ENCODE data around the gene OSBPL6. TPM values are rescaled to one million over a fixed set of nuclear protein-coding genes. Genes with fewer than 3 reads are reported as not detected.

The OSBPL6 gene
- total and polyA plus RNA-seq, 3 donors from 2014 or later: 1.7 to 3.8 (median 2.6) TPM

GRCh38 chr2:178238154-178238521, 43.8 kb downstream of the OSBPL6 start:
- H3K27ac ChIP-seq: no peak overlapping the region
- DNase-seq: no peak
- H3K4me1 ChIP-seq: peaks cover 5% of the 10 kb centered on the region
- H3K36me3 ChIP-seq (ENCODE audit: low read depth, missing control alignments): no peaks in the 10 kb centered on the region
- intact Hi-C loops (cut with DNase I; ENCODE audit: low total_unique reads): no loop called here
- no peaks in the 10 kb centered on the region for H3K9me3 ChIP-seq
- H3K27me3 ChIP-seq: no peaks in the 10 kb centered on the region
- WGBS, 2 donors: 95 to 99% methylated on average over 4 of the region's 4 CpGs
- no peak overlapping the region for H3K4me3 ChIP-seq
- TF ChIP-seq POLR2A (IDR thresholded peaks at IDR 0.05) (no peak), CTCF (IDR thresholded peaks at IDR 0.05) (no peak)

GRCh38 chr2:178238750-178239149, 44.4 kb downstream of the OSBPL6 start:
- WGBS, 2 donors: 92% methylated on average over 2 of the region's 2 CpGs
- Histone ChIP-seq H3K27ac (no peak overlapping the region), H3K27me3 (no peaks in the 10 kb centered on the region), H3K9me3 (no peaks in the 10 kb centered on the region), H3K4me3 (no peak overlapping the region), H3K4me1 (peaks cover 5% of the 10 kb centered on the region), H3K36me3 (ENCODE audit: low read depth, missing control alignments) (no peaks in the 10 kb centered on the region)
- TF ChIP-seq POLR2A (IDR thresholded peaks at IDR 0.05) (no peak), CTCF (IDR thresholded peaks at IDR 0.05) (no peak)
- intact Hi-C loops (cut with DNase I; ENCODE audit: low total_unique reads): no loop called here
- no peak for DNase-seq

DNA sequence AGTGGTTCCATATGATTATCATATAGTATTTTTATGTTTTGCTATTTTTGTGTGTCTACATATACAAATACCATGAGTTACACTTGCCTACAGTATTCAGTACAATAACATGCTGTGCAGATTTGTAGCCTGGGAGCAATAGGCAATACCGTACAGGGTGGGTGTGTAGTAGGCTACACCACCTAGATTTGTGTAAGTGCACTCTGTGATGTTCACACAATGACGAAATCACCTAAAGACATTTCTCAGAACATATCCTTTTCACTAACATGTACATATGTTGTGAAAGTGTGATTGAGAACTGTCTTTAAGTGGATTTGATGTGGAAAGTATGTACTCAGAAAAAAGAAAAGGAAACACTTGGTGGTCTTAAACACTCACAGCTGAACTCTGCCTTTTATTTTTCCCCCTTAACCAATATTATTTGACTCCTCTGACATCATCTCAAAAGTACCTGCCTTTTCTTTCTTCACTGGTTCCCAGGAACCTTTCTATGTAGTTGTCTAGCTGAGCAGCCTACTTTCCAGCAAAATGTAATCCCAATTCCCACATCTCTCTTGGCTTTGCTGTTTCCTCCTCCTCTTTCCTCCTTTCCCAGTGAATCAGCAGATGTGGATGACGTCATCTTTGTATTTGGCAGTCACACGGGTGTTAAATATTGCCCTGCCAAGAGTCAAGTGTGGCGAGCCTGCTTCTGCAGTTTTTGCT, 47.7 kb downstream of the OSBPL6 start:
- TF ChIP-seq CTCF (IDR thresholded peaks at IDR 0.05): no peak
- TF ChIP-seq POLR2A (IDR thresholded peaks at IDR 0.05): no peak
- peak; percentile 56 for DNase-seq
- Histone ChIP-seq H3K27ac (no peak overlapping the region), H3K4me1 (peaks cover 5% of the 10 kb centered on the region), H3K4me3 (no peak overlapping the region), H3K9me3 (no peaks in the 10 kb centered on the region), H3K36me3 (ENCODE audit: low read depth, missing control alignments) (no peaks in the 10 kb centered on the region), H3K27me3 (no peaks in the 10 kb centered on the region)
- WGBS, 2 donors: 54 to 58% methylated on average over 5 of the region's 5 CpGs
- intact Hi-C loops (cut with DNase I; ENCODE audit: low total_unique reads): no loop called here

DNA sequence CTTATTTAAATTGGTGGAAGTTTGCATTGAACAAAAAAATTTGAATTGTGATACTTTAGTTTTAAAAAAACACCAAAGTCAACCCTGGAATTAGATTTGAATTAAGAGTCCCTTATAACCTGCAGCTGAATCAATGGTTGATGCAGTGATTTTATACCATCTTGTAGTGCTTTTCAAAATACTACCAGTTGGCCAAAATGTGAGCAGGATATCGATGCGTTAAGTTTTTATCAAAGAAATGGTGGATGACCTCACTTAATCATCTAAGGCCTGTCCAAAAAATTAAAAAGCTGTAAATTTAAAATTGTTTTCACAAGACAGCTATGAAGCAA, 48.2 kb downstream of the OSBPL6 start:
- TF ChIP-seq CTCF (IDR thresholded peaks at IDR 0.05) (no peak), POLR2A (IDR thresholded peaks at IDR 0.05) (no peak)
- no peak overlapping the region for H3K27ac ChIP-seq
- H3K4me3 ChIP-seq: no peak overlapping the region
- H3K27me3 ChIP-seq: no peaks in the 10 kb centered on the region
- DNase-seq: no peak
- intact Hi-C loops (cut with DNase I; ENCODE audit: low total_unique reads): no loop called here
- no peaks in the 10 kb centered on the region for H3K36me3 ChIP-seq (ENCODE audit: low read depth, missing control alignments)
- H3K9me3 ChIP-seq: no peaks in the 10 kb centered on the region
- peaks cover 5% of the 10 kb centered on the region for H3K4me1 ChIP-seq
- 57% methylated on average over 2 of the region's 2 CpGs for WGBS, 2 donors

- WGBS, 2 donors: 97 to 100% methylated on average over 1 of the region's 1 CpG
- Histone ChIP-seq H3K36me3 (ENCODE audit: low read depth, missing control alignments) (no peaks in the 10 kb centered on the region), H3K9me3 (no peaks in the 10 kb centered on the region), H3K27ac (no peak overlapping the region), H3K4me3 (no peak overlapping the region), H3K27me3 (no peaks in the 10 kb centered on the region), H3K4me1 (peaks cover 5% of the 10 kb centered on the region)
- DNase-seq: no peak
- TF ChIP-seq CTCF (IDR thresholded peaks at IDR 0.05) (no peak), POLR2A (IDR thresholded peaks at IDR 0.05) (no peak)
- intact Hi-C loops (cut with DNase I; ENCODE audit: low total_unique reads): no loop called here
Observed at GRCh38 chr2:178243961-178244360, 49.6 kb downstream of the OSBPL6 start.
